22Rv1 (cell line): ENCODE results near the gene PTK7.
"Not testable (repeated sequence)": the region's sequence is repeated elsewhere in the genome, so short reads cannot be mapped to it uniquely, and the experiment has no call there.

Experiments used
- CTCF ChIP-seq: fragments of 450-650 bp; IDR thresholded peaks from 2 replicates; pipeline ENCODE4 v1.5.1; 2017; ENCODE audit warnings: mild to moderate bottlenecking
- ZFX ChIP-seq: fragments of 450-650 bp; IDR thresholded peaks from 2 replicates; pipeline ENCODE4 v1.6.1; 2017; ENCODE audit warnings: antibody characterized with exemption, borderline replicate concordance

GRCh38 chr6:43081922-43082321 is 5.8 kb downstream of the PTK7 start:
- not testable (repeated sequence) for TF ChIP-seq CTCF, ZFX
